ENCODE measurements around the gene SDHB. TPM values are rescaled to one million over a fixed set of nuclear protein-coding genes. Genes with fewer than 3 reads are reported as not detected.
A peak's percentile ranks its signal among the peaks of the same experiment; 100 is the strongest.

Gene SDHB
- total and polyA plus RNA-seq, 10 of the 15 experiments (the other 5 are each of a cell fraction or from before 2014, with no cell fraction given) = 101 to 319 (median 188) TPM

- CTCF ChIA-PET = interaction anchor here (1.0 kb wide), 1 partner anchor 14 kb away, joined by 3 read pairs; no protein-coding TSS in a partner anchor
- POLR2A ChIA-PET = interaction anchor here (3.1 kb wide), 1 partner anchor 25 kb away, joined by 12 read pairs; no protein-coding TSS in a partner anchor
- Histone ChIP-seq H3K27me3 (replicated peaks in 1 of 2; ENCODE audit: control insufficient read depth in 2 of 2, insufficient read depth in 2 of 2, low read length in 1 of 2) (no peaks in the 10 kb centered on the region), H3K9ac (ENCODE audit: control insufficient read depth, insufficient read depth, low read length) (no peak overlapping the region), H3K36me3 (ENCODE audit: control insufficient read depth in 2 of 2, insufficient read depth in 2 of 2, low read length in 1 of 2) (no peaks in the 10 kb centered on the region), H3K79me2 (ENCODE audit: control insufficient read depth, insufficient read depth, low read length) (no peaks in the 10 kb centered on the region), H3K4me1 (ENCODE audit: control insufficient read depth, insufficient read depth, low read length) (no peaks in the 10 kb centered on the region), H3K4me3 (no peak overlapping the region), H3K4me2 (ENCODE audit: control insufficient read depth, insufficient read depth) (no peak overlapping the region), H3K9me3 (replicated peaks; ENCODE audit: control insufficient read depth, insufficient read depth, low read length) (no peaks in the 10 kb centered on the region; the same call in 2 of the 3 replicates), H2AFZ (ENCODE audit: control insufficient read depth, low read depth, low read length) (no peak overlapping the region), H4K20me1 (ENCODE audit: control insufficient read depth, insufficient read depth) (no peaks in the 10 kb centered on the region), H3K27ac (ENCODE audit: control insufficient read depth, insufficient read depth) (no peak overlapping the region)
- DNase-seq (ENCODE audit: low read depth, low spot score) (no peak), ATAC-seq (peak; percentile 6; the same call in 1 of the 3 replicates), FAIRE-seq (no peak)
- TF ChIP-seq ZNF24 (IDR thresholded peaks at IDR 0.05) = peak; percentile 9; the same call in 1 of the 2 replicates
- TF ChIP-seq CHD1 (IDR thresholded peaks at IDR 0.05; ENCODE audit: low read depth, low read length) = no peak
- RAD21 ChIA-PET (ENCODE audit: unreplicated experiment) = interaction anchor here (1.4 to 2.4 kb wide), 2 partner anchors 24 to 25 kb away, joined by 4 to 8 read pairs; partner anchors contain the start of gene PADI2
- 30% methylated on average over 4 of the region's 4 CpGs for WGBS (ENCODE audit: insufficient coverage, insufficient replicate concordance, low lambda C conversion rate, missing lambda C conversion rate)
- SMC1A ChIA-PET (ENCODE audit: uncharacterized antibody, unreplicated experiment) = interaction anchor here (0.9 to 2.4 kb wide), 4 partner anchors 17 to 33 kb away, joined by 3 to 16 read pairs (median 4); partner anchors contain the start of gene PADI2
- intact Hi-C loops (cut with micrococcal nuclease; ENCODE audit: unreplicated experiment) = no loop called here
- in situ Hi-C loops (cut with MboI) = no loop called here
- no TSS peak for BruUV-seq (replicated peaks)
Observed at GRCh38 chr1:17095141-17095540, 41.3 kb upstream of the SDHB start.

GRCh38 chr1:17094664-17095063 is 40.8 kb upstream of the SDHB start:
- intact Hi-C loops (cut with micrococcal nuclease; ENCODE audit: unreplicated experiment) = no loop called here
- RAD21 ChIA-PET (ENCODE audit: unreplicated experiment) = interaction anchor here (1.0 to 2.4 kb wide), 2 partner anchors 24 to 28 kb away, joined by 3 to 8 read pairs; partner anchors contain the start of gene PADI2
- 0% methylated on average over 5 of the region's 5 CpGs for WGBS (ENCODE audit: insufficient coverage, insufficient replicate concordance, low lambda C conversion rate, missing lambda C conversion rate)
- no peak for TF ChIP-seq ZBTB33 (IDR thresholded peaks at IDR 0.05)
- no peak for TF ChIP-seq ZNF24 (IDR thresholded peaks at IDR 0.05)
- peak; percentile 83 for TF ChIP-seq TCF12 (IDR thresholded peaks at IDR 0.05; ENCODE audit: low read depth, low read length)
- TF ChIP-seq IRF4 (IDR thresholded peaks at IDR 0.05; ENCODE audit: low read depth, low read length) = peak; percentile 66
- TF ChIP-seq YBX1 (IDR thresholded peaks at IDR 0.05) = 0 out of 2 replicates have a peak, but pooled peaks have one; percentile 62
- peak; percentile 66 for TF ChIP-seq ATF2 (IDR thresholded peaks at IDR 0.05; ENCODE audit: low read length)
- TF ChIP-seq ZBTB40 (IDR thresholded peaks at IDR 0.05; ENCODE audit: borderline replicate concordance) = no peak

More at GRCh38 chr1:17094664-17095063, 40.8 kb upstream of the SDHB start:
- H3K4me2 ChIP-seq (ENCODE audit: control insufficient read depth, insufficient read depth) = no peak overlapping the region
- no peak overlapping the region for H2AFZ ChIP-seq (ENCODE audit: control insufficient read depth, low read depth, low read length)
- H3K9ac ChIP-seq (ENCODE audit: control insufficient read depth, insufficient read depth, low read length) = no peak overlapping the region
- CTCF ChIA-PET = no interaction called here
- H4K20me1 ChIP-seq (ENCODE audit: control insufficient read depth, insufficient read depth) = no peaks in the 10 kb centered on the region
- H3K36me3 ChIP-seq (ENCODE audit: control insufficient read depth in 2 of 2, insufficient read depth in 2 of 2, low read length in 1 of 2) = no peaks in the 10 kb centered on the region
- H3K27ac ChIP-seq (ENCODE audit: control insufficient read depth, insufficient read depth) = no peak overlapping the region
- H3K4me1 ChIP-seq (ENCODE audit: control insufficient read depth, insufficient read depth, low read length) = no peaks in the 10 kb centered on the region
- POLR2A ChIA-PET = interaction anchor here (1.7 to 3.1 kb wide), 2 partner anchors 14 to 26 kb away, joined by 6 to 12 read pairs; no protein-coding TSS in a partner anchor
- SMC1A ChIA-PET (ENCODE audit: uncharacterized antibody, unreplicated experiment) = interaction anchor here (1.0 to 2.4 kb wide), 3 partner anchors 18 to 27 kb away, joined by 3 to 16 read pairs (median 4); partner anchors contain the start of gene PADI2
- ATAC-seq (peak; percentile 94), DNase-seq (ENCODE audit: low read depth, low spot score) (peak; percentile 35), FAIRE-seq (peak; percentile 84)
- no peaks in the 10 kb centered on the region for H3K79me2 ChIP-seq (ENCODE audit: control insufficient read depth, insufficient read depth, low read length)
- in situ Hi-C loops (cut with MboI) = no loop called here
- BruUV-seq (replicated peaks) = no TSS peak
- H3K9me3 ChIP-seq (replicated peaks; ENCODE audit: control insufficient read depth, insufficient read depth, low read length) = no peaks in the 10 kb centered on the region; the same call in 2 of the 3 replicates
- H3K4me3 ChIP-seq = no peak overlapping the region
- no peaks in the 10 kb centered on the region; a peak in 1 of 4 replicates for H3K27me3 ChIP-seq (replicated peaks in 1 of 2; ENCODE audit: control insufficient read depth in 2 of 2, insufficient read depth in 2 of 2, low read length in 1 of 2)

Data from GM12878 (cell line).